C4-2B (cell line): Measurements from ENCODE around the gene OR11H7.

Source experiments
- ZFX ChIP-seq: fragments of 450-650 bp; IDR thresholded peaks from 2 replicates; pipeline ENCODE4 v1.6.1; 2017
- TF ChIP-seq, protein P1 (sequence below): fragments of 450-650 bp; conservative IDR thresholded peaks from 2 replicates; pipeline ENCODE4 v1.5.1; 2017; ENCODE audit warnings: mild to moderate bottlenecking

- TF ChIP-seq, protein P1, sequence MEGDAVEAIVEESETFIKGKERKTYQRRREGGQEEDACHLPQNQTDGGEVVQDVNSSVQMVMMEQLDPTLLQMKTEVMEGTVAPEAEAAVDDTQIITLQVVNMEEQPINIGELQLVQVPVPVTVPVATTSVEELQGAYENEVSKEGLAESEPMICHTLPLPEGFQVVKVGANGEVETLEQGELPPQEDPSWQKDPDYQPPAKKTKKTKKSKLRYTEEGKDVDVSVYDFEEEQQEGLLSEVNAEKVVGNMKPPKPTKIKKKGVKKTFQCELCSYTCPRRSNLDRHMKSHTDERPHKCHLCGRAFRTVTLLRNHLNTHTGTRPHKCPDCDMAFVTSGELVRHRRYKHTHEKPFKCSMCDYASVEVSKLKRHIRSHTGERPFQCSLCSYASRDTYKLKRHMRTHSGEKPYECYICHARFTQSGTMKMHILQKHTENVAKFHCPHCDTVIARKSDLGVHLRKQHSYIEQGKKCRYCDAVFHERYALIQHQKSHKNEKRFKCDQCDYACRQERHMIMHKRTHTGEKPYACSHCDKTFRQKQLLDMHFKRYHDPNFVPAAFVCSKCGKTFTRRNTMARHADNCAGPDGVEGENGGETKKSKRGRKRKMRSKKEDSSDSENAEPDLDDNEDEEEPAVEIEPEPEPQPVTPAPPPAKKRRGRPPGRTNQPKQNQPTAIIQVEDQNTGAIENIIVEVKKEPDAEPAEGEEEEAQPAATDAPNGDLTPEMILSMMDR = no peak
- TF ChIP-seq ZFX = no peak
These were observed 24.1 kb upstream of the OR11H7 start for GRCh38 chr14:20204721-20205120.
